Colonic mucosa (tissue), 4 donors: ENCODE measurements around the gene MYZAP. TPM values are rescaled to one million over a fixed set of nuclear protein-coding genes. Genes with fewer than 3 reads are reported as not detected.

Source experiments
- DNase-seq: peaks from one replicate; pipeline ENCODE4 v3.0.0-alpha.2; 2020
- H3K27ac ChIP-seq: fragments of 200-600 bp; one replicate; pipeline ENCODE4 v1.8.0; 2021
- H3K27me3 ChIP-seq: fragments of 200-600 bp; one replicate; pipeline ENCODE4 v1.8.0; 2021
- H3K36me3 ChIP-seq: fragments of 200-600 bp; one replicate; pipeline ENCODE4 v1.8.0; 2021
- H3K4me1 ChIP-seq: fragments of 200-600 bp; one replicate; pipeline ENCODE4 v1.8.0; 2021; ENCODE audit warnings: mild to moderate bottlenecking
- H3K4me3 ChIP-seq: fragments of 200-600 bp; one replicate; pipeline ENCODE4 v1.8.0; 2021
- H3K9ac ChIP-seq, 2 donors: one replicate each; pipeline ENCODE4 v1.7.0; 2013; ENCODE audit warnings: control low read depth in 2 of 2, low read depth in 2 of 2, low read length in 2 of 2
- H3K9me3 ChIP-seq: fragments of 200-600 bp; one replicate; pipeline ENCODE4 v1.8.0; 2021
- intact Hi-C: fragments of 100-400 bp; cut with DNase I; formaldehyde crosslinking; loops from one replicate; pipeline ENCODE4 v1.14.1; 2022
- total RNA-seq, 2 donors: library from RNA; stranded (reverse); fragmentation: NEBNext Ultra II Directional in 1 of 2; extraction: Animal tissue kit (Norgen Biotek cat#: 25700) in 1 of 2; gene quantifications; one replicate each; pipeline ENCODE4 v1.2.1, GENCODE V29; 2021
- TF ChIP-seq, protein P1 (sequence below): fragments of 200-600 bp; IDR thresholded peaks from one replicate; pipeline ENCODE4 v1.8.0; 2022; ENCODE audit warnings: antibody characterized with exemption, mild to moderate bottlenecking
- donor health status: healthy.
- donor health status: DM: no; HTN: no; CAD: no.
- donor health status: DM: no; HTN: no; CAD: no.

Gene MYZAP
- total RNA-seq, 2 donors from 2014 or later, result 11.7 to 12.2 TPM

DNA sequence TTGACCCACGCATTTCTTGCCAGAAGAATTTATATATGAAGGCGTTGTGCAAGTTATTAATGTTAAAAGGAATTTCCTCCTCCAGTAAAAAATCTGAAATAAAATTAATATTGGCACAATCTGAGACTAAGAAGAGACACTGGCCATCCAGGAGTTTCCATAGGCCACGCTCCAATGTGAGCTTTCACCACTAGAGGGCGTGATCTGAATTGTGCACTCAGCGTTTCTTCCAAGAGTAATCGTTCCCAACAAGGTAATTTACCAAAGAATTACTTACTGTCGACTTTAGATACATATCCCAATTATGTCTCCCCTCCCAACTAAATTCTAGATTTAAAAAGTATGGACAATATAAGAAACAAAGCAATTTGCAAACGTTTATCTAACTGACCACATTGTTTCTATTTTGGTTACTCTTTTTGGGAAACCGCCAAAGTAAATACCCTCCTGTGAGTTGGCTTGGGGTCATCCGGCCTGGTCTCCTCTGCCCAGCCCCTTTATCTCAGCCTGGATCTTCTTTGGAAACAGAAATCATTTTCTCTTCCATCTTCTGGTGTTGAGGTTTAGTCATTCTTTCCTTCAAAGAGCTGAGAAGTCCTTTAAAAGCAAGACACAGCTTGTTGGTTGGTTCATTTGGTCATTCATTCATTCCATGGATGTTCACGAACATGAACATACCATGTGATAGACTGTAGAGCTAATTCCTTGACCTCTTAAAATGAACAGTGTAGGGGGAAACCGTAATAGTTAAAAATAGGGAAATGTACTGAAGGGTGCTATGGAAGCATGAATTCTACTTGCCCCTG is 141.0 kb downstream of the MYZAP start:
- DNase-seq, result peak; percentile 64
- intact Hi-C loops, result loop anchor here (5.0 kb wide), 1 partner anchor 340 kb away; no protein-coding TSS in a partner anchor
- H3K9ac ChIP-seq, result no peak overlapping the region
- H3K27me3 ChIP-seq, result no peaks in the 10 kb centered on the region
- no peaks in the 10 kb centered on the region for H3K9me3 ChIP-seq
- peaks cover 5% of the 10 kb centered on the region for H3K4me1 ChIP-seq
- no peak overlapping the region for H3K27ac ChIP-seq
- H3K36me3 ChIP-seq, result no peaks in the 10 kb centered on the region
- TF ChIP-seq, protein P1, sequence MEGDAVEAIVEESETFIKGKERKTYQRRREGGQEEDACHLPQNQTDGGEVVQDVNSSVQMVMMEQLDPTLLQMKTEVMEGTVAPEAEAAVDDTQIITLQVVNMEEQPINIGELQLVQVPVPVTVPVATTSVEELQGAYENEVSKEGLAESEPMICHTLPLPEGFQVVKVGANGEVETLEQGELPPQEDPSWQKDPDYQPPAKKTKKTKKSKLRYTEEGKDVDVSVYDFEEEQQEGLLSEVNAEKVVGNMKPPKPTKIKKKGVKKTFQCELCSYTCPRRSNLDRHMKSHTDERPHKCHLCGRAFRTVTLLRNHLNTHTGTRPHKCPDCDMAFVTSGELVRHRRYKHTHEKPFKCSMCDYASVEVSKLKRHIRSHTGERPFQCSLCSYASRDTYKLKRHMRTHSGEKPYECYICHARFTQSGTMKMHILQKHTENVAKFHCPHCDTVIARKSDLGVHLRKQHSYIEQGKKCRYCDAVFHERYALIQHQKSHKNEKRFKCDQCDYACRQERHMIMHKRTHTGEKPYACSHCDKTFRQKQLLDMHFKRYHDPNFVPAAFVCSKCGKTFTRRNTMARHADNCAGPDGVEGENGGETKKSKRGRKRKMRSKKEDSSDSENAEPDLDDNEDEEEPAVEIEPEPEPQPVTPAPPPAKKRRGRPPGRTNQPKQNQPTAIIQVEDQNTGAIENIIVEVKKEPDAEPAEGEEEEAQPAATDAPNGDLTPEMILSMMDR, result peak; percentile 82
- H3K4me3 ChIP-seq, result no peak overlapping the region

DNA sequence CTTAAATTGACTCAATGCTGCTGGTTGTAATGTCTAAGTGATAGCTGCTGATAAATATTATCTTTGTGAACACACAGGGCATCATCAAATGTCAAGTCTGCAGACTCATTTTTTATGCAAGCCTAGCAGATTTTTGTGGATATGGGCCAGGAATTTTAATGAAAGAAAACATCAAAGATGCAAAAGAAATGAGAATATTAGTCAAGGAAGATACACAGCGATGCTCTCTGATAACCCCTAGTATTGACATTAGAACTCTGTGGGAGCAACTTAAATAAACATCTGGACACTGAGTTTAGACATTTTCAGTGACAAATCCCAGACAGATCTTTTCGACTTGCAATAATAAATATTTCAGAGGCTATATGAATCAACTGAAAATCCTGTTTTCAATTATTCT is 143.2 kb downstream of the MYZAP start:
- Histone ChIP-seq H3K27me3 (no peaks in the 10 kb centered on the region), H3K4me3 (no peak overlapping the region), H3K27ac (no peak overlapping the region), H3K9me3 (no peaks in the 10 kb centered on the region), H3K9ac (no peak overlapping the region), H3K36me3 (no peaks in the 10 kb centered on the region), H3K4me1 (peaks cover 5% of the 10 kb centered on the region)
- intact Hi-C loops, result loop anchor here (5.0 kb wide), 1 partner anchor 337 kb away; no protein-coding TSS in a partner anchor
- TF ChIP-seq, protein P1, result no peak
- DNase-seq, result no peak

Other genes with a start within 250 kb of the MYZAP start
- 1 to 10 TPM; 3.9 to 4.7 TPM for gene CGNL1, start 215.4 kb upstream of the MYZAP start, total RNA-seq
- 10 to 100 TPM; 61.7 to 75.9 TPM for gene POLR2M, start 114.8 kb downstream of the MYZAP start, total RNA-seq